LNCAP (cell line): Measurements from ENCODE around the gene TCHP.

Source experiments
- CTCF ChIP-seq: fragments of 450-650 bp; IDR thresholded peaks from 2 replicates; pipeline ENCODE4 v1.5.1; 2017; ENCODE audit warnings: mild to moderate bottlenecking

Gene TCHP

GRCh38 chr12:109963743-109964429, 63.8 kb downstream of the TCHP start:
- no peak for TF ChIP-seq CTCF

DNA sequence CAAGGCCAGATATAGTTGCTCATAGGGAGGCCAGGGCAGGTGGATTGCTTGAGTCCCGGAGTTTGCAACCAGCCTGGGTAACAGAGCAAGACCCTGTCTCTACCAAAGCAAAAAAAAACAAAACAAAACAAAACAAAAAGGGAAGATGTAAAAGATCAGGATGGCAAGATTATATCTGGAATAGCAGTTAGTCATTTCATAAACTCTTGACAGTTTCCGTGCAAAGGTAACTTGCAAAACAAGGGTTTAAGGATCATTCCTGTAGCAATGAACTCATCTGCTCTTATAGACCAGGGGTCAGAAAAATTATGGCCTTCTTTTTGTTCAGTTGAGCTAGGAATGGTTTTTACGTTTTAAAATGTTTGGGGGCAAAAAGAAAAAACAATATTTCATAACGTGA, 66.5 kb downstream of the TCHP start:
- no peak for TF ChIP-seq CTCF

DNA sequence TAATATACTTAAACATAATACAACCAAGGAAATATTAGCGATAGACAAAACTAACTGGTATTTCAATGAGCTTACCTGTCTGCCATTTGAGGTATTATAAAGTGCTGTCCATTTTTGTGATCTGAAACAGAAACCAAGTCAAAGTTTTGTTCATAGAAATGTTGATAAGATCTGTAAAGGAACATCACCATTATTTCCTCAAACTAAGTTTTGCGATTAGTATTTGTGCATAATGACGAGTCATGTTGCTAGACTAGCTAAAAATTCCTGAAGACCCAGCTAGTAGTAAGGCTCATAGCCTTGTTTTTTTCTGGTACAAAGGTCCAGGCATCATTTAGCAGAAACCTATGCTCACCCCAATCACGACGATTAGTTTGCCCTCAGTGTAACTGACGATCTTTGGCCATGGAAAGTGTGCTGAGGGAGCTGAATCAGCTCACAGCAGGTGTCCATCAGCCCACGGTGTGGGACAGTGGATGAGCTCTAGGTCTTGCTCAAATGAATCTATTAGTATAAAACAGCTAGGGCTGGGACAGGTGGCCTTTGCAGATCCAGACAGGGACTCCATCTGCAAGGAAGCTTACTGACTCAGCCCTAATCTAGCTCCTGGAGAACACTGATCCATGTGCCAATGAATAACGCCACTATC, 67.4 kb downstream of the TCHP start:
- no peak for TF ChIP-seq CTCF
